Left lung (tissue), 10 donors: ENCODE measurements around the gene KCNG1. TPM values are rescaled to one million over a fixed set of nuclear protein-coding genes. Genes with fewer than 3 reads are reported as not detected.

Experiments
- ATAC-seq: fragments of 200-7000 bp; cut with Tn5 transposase; one replicate; pipeline ENCODE4 v1.9.1; 2020; ENCODE audit warnings: moderate library complexity
- DNase-seq, 4 donors: peaks; one replicate each; pipeline ENCODE4 v3.0.0-alpha.2; 2013 to 2020
- H3K27ac ChIP-seq, 2 donors: fragments of 200-600 bp; sonication (generic) in 1 of 2; one replicate each; pipeline versions ENCODE4 v1.5.0 to v1.8.0; 2020 to 2021
- H3K27me3 ChIP-seq, 2 donors: fragments of 200-600 bp; sonication (generic) in 1 of 2; one replicate each; pipeline versions ENCODE4 v1.5.0 to v1.8.0; 2020 to 2021
- H3K36me3 ChIP-seq, 2 donors: fragments of 200-600 bp; sonication (generic) in 1 of 2; one replicate each; pipeline versions ENCODE4 v1.5.0 to v1.8.0; 2020 to 2021
- H3K4me1 ChIP-seq, 2 donors: fragments of 200-600 bp; one replicate each; pipeline ENCODE4 v1.8.0; 2021
- H3K4me3 ChIP-seq, 2 donors: fragments of 200-600 bp; sonication (generic) in 1 of 2; one replicate each; pipeline versions ENCODE4 v1.5.0 to v1.8.0; 2020 to 2021; ENCODE audit warnings: mild to moderate bottlenecking in 1 of 2
- H3K9me3 ChIP-seq, 2 donors: fragments of 200-600 bp; sonication (generic) in 1 of 2; one replicate each; pipeline versions ENCODE4 v1.5.0 to v1.8.0; 2020 to 2021
- CTCF ChIP-seq, 2 donors: fragments of 200-600 bp; sonication (generic) in 1 of 2; IDR thresholded peaks; one replicate each; pipeline versions ENCODE4 v1.5.0 to v1.8.0; 2021; ENCODE audit warnings: antibody characterized with exemption in 2 of 2
- intact Hi-C, 2 donors: fragments of 100-400 bp; cut with DNase I; formaldehyde crosslinking; loops; one replicate each; pipeline versions ENCODE4 v1.11.2 to v1.14.2; 2022
- polyA plus RNA-seq, 6 donors: library from polyadenylated mRNA; unstranded; fragments of 120-200 nt; gene quantifications; one replicate each; pipeline ENCODE4 v1.2.1, GENCODE V29; 2013; ENCODE audit not compliant: insufficient read length in 6 of 6
- total RNA-seq, 2 donors: library from RNA; stranded (reverse); fragmentation: NEBNext Ultra II Directional; extraction: Animal tissue kit (Norgen Biotek cat#: 25700); gene quantifications; one replicate each; pipeline ENCODE4 v1.2.1, GENCODE V29; 2021
- donor health status: DM: no; HTN: yes; CAD: no.
- donor health status: DM: no; HTN: no; CAD: no.

Gene KCNG1
- total and polyA plus RNA-seq, 8 donors = 0.31 to 1.5 (median 0.62) TPM

GRCh38 chr20:50959543-50960126, 63.3 kb downstream of the KCNG1 start:
- Histone ChIP-seq H3K9me3 (no peaks in the 10 kb centered on the region), H3K27ac (peak overlapping the region in 1 of 2 donors; percentile 96), H3K4me3 (peak overlapping the region; percentile 97 to 100), H3K36me3 (peaks cover 0 to 14% of the 10 kb centered on the region in 2 donors), H3K4me1 (peaks cover 25 to 54% of the 10 kb centered on the region in 2 donors), H3K27me3 (no peaks in the 10 kb centered on the region)
- intact Hi-C loops = no loop called here
- TF ChIP-seq CTCF (IDR thresholded peaks at IDR 0.05) = no peak
- DNase-seq (no peak), ATAC-seq (no peak)

GRCh38 chr20:50958615-50959542, 64.0 kb downstream of the KCNG1 start, which contains the start of gene MOCS3:
Gene MOCS3, plus strand, starts transcription at chr20:50958818. Its CDS starts 25 bp downstream, at chr20:50958843.
- H3K4me1 ChIP-seq = peaks cover 25 to 54% of the 10 kb centered on the region in 2 donors
- no peaks in the 10 kb centered on the region for H3K9me3 ChIP-seq
- no peaks in the 10 kb centered on the region for H3K27me3 ChIP-seq
- intact Hi-C loops = no loop called here
- peak; percentile 90 for ATAC-seq
- peak within 1 kb of the TSS; percentile 97 to 100 for H3K4me3 ChIP-seq
- peak within 1 kb of the TSS; percentile 86 to 96 for H3K27ac ChIP-seq
- TF ChIP-seq CTCF (IDR thresholded peaks at IDR 0.05) = no peak
- peak; percentile 86 to 94 (median 90) for DNase-seq
- H3K36me3 ChIP-seq = peaks cover 0 to 22% of the 10 kb centered on the region in 2 donors

- TF ChIP-seq CTCF (IDR thresholded peaks at IDR 0.05) = no peak
Measured at GRCh38 chr20:50957798-50958614, 64.9 kb downstream of the KCNG1 start, which contains the start of gene DPM1. Gene DPM1, minus strand, starts transcription at chr20:50958532. Its CDS starts 9 bp downstream, at chr20:50958523.

GRCh38 chr20:50957276-50957675, 65.6 kb downstream of the KCNG1 start:
- Histone ChIP-seq H3K27me3 (no peaks in the 10 kb centered on the region), H3K9me3 (no peaks in the 10 kb centered on the region), H3K27ac (no peak overlapping the region), H3K4me3 (peak overlapping the region; percentile 97 to 100), H3K36me3 (peaks cover 0 to 30% of the 10 kb centered on the region in 2 donors), H3K4me1 (peaks cover 25 to 54% of the 10 kb centered on the region in 2 donors)
- ATAC-seq (no peak), DNase-seq (no peak)
- no peak for TF ChIP-seq CTCF (IDR thresholded peaks at IDR 0.05)
- intact Hi-C loops = no loop called here

More at GRCh38 chr20:50957798-50958614, 64.9 kb downstream of the KCNG1 start, which contains the start of gene DPM1:
- H3K27me3 ChIP-seq = no peaks in the 10 kb centered on the region
- DNase-seq = peak in 3 of 4 donors; percentile 88 to 93 (median 90)
- H3K4me1 ChIP-seq = peaks cover 25 to 54% of the 10 kb centered on the region in 2 donors
- intact Hi-C loops = no loop called here
- H3K9me3 ChIP-seq = no peaks in the 10 kb centered on the region
- ATAC-seq = peak; percentile 94
- H3K27ac ChIP-seq = peak within 1 kb of the TSS; percentile 86 to 96
- peak within 1 kb of the TSS; percentile 97 to 100 for H3K4me3 ChIP-seq
- peaks cover 0 to 31% of the 10 kb centered on the region in 2 donors for H3K36me3 ChIP-seq
